ENCODE data around the gene IGFBP3. TPM values are rescaled to one million over a fixed set of nuclear protein-coding genes. Genes with fewer than 3 reads are reported as not detected.

IGFBP3 gene
- total RNA-seq, 4 donors from 2014 or later, result 43.4 to 167 (median 103) TPM

GRCh38 chr7:45937862-45938261, 16.8 kb upstream of the IGFBP3 start:
- H3K4me3 ChIP-seq, result no peak overlapping the region
- no peak for ATAC-seq
- H3K4me1 ChIP-seq, result no peaks in the 10 kb centered on the region
- TF ChIP-seq POLR2AphosphoS5 (IDR thresholded peaks at IDR 0.05) (no peak), EP300 (IDR thresholded peaks at IDR 0.05) (no peak), CTCF (IDR thresholded peaks at IDR 0.05) (no peak), POLR2A (IDR thresholded peaks at IDR 0.05) (no peak)
- no peaks in the 10 kb centered on the region for H3K9me3 ChIP-seq
- H3K27ac ChIP-seq, result no peak overlapping the region
- H3K36me3 ChIP-seq, result no peaks in the 10 kb centered on the region
- H3K27me3 ChIP-seq, result peaks cover 3% of the 10 kb centered on the region
- WGBS, 2 donors (ENCODE audit: low coverage in 1 of 2), result 92 to 95% methylated on average over 2 of the region's 2 CpGs

GRCh38 chr7:45937301-45937700, 16.2 kb upstream of the IGFBP3 start:
- WGBS, 2 donors (ENCODE audit: low coverage in 1 of 2), result 60 to 81% methylated on average over 1 to 3 of the region's 6 CpGs
- Histone ChIP-seq H3K9me3 (no peaks in the 10 kb centered on the region), H3K27ac (no peak overlapping the region), H3K4me3 (no peak overlapping the region), H3K36me3 (no peaks in the 10 kb centered on the region), H3K4me1 (no peaks in the 10 kb centered on the region), H3K27me3 (peaks cover 3% of the 10 kb centered on the region)
- no peak for ATAC-seq
- TF ChIP-seq CTCF (IDR thresholded peaks at IDR 0.05) (no peak), POLR2A (IDR thresholded peaks at IDR 0.05) (no peak), EP300 (IDR thresholded peaks at IDR 0.05) (no peak), POLR2AphosphoS5 (IDR thresholded peaks at IDR 0.05) (no peak)

- no peak overlapping the region for H3K4me3 ChIP-seq
- H3K27me3 ChIP-seq, result no peaks in the 10 kb centered on the region
- no peaks in the 10 kb centered on the region for H3K36me3 ChIP-seq
- H3K4me1 ChIP-seq, result no peaks in the 10 kb centered on the region
- TF ChIP-seq POLR2A (IDR thresholded peaks at IDR 0.05), result no peak
- no peak for TF ChIP-seq POLR2AphosphoS5 (IDR thresholded peaks at IDR 0.05)
- TF ChIP-seq EP300 (IDR thresholded peaks at IDR 0.05), result no peak
- no peak for TF ChIP-seq CTCF (IDR thresholded peaks at IDR 0.05)
- peaks cover 0 to 4% (median 0%) of the 10 kb centered on the region in 3 donors for H3K9me3 ChIP-seq
- no peak for ATAC-seq
- H3K27ac ChIP-seq, result no peak overlapping the region
Observed at GRCh38 chr7:45930967-45931366, 9.9 kb upstream of the IGFBP3 start.

- ATAC-seq, result no peak
- Histone ChIP-seq H3K9me3 (peaks cover 0 to 4% (median 0%) of the 10 kb centered on the region in 3 donors), H3K36me3 (no peaks in the 10 kb centered on the region), H3K4me3 (no peak overlapping the region), H3K4me1 (peaks cover 0 to 17% (median 3%) of the 10 kb centered on the region in 3 donors), H3K27ac (no peak overlapping the region), H3K27me3 (peaks cover 3% of the 10 kb centered on the region)
- 91 to 97% methylated on average over 3 of the region's 3 CpGs for WGBS, 2 donors (ENCODE audit: low coverage in 1 of 2)
- no peak for TF ChIP-seq EP300 (IDR thresholded peaks at IDR 0.05)
- TF ChIP-seq POLR2AphosphoS5 (IDR thresholded peaks at IDR 0.05), result no peak
- no peak for TF ChIP-seq POLR2A (IDR thresholded peaks at IDR 0.05)
- no peak for TF ChIP-seq CTCF (IDR thresholded peaks at IDR 0.05)
Observed at GRCh38 chr7:45927721-45928120, 6.6 kb upstream of the IGFBP3 start.

GRCh38 chr7:45924283-45924682, 3.2 kb upstream of the IGFBP3 start:
- peaks cover 0 to 4% (median 0%) of the 10 kb centered on the region in 3 donors for H3K9me3 ChIP-seq
- 37% methylated on average over 4 to 5 of the region's 5 CpGs for WGBS, 2 donors (ENCODE audit: low coverage in 1 of 2)
- peaks cover 37% of the 10 kb centered on the region for H3K27me3 ChIP-seq
- TF ChIP-seq CTCF (IDR thresholded peaks at IDR 0.05) (no peak), POLR2AphosphoS5 (IDR thresholded peaks at IDR 0.05) (peak; percentile 8), EP300 (IDR thresholded peaks at IDR 0.05) (no peak), POLR2A (IDR thresholded peaks at IDR 0.05) (no peak)
- H3K4me1 ChIP-seq, result peaks cover 3 to 52% (median 20%) of the 10 kb centered on the region in 3 donors
- peak; percentile 28 for ATAC-seq
- no peak overlapping the region for H3K4me3 ChIP-seq
- no peak overlapping the region for H3K27ac ChIP-seq
- no peaks in the 10 kb centered on the region for H3K36me3 ChIP-seq

Measured in gastroesophageal sphincter (tissue), 4 donors.